K562 (cell line): ENCODE results near the gene IL27RA. TPM values are rescaled to one million over a fixed set of nuclear protein-coding genes. Genes with fewer than 3 reads are reported as not detected.

ENCODE experiments used
- DIDO1 ChIP-seq: fragments of 450-650 bp; IDR thresholded peaks from 2 replicates; pipeline ENCODE4 v1.6.1; 2016; ENCODE audit warnings: low read depth, missing biosample characterization, missing genetic modification characterization
- DMBX1 ChIP-seq: fragments of 250-450 bp; sonication (Bioruptor Pico); IDR thresholded peaks from 2 replicates; pipeline ENCODE4 v1.8.0; 2022; ENCODE audit warnings: inconsistent platforms, mild to moderate bottlenecking, moderate library complexity, borderline replicate concordance
- EP400 ChIP-seq: fragments of 450-650 bp; IDR thresholded peaks from 2 replicates; pipeline ENCODE4 v1.6.1; 2017; ENCODE audit warnings: antibody characterized with exemption, mild to moderate bottlenecking, moderate library complexity
- FOXM1 ChIP-seq, 2 experiments: fragments of 450-650 bp in 1 of 2; sonication (generic) in 1 of 2; formaldehyde crosslinking in 1 of 2; IDR thresholded peaks; 2 replicates each; pipeline versions ENCODE4 v1.6.1 to v1.9.0; 2017 to 2022; ENCODE audit warnings: low read depth in 2 of 2, mild to moderate bottlenecking in 2 of 2, missing genetic modification reagents in 1 of 2, moderate library complexity in 1 of 2
- HNRNPLL ChIP-seq: fragments of 200-400 bp; formaldehyde crosslinking; IDR thresholded peaks from 2 replicates; pipeline ENCODE4 v1.6.1; 2017; ENCODE audit warnings: low read length, low read depth, mild to moderate bottlenecking; ENCODE audit not compliant: poor library complexity, severe bottlenecking
- MEIS2 ChIP-seq: fragments of 450-650 bp; IDR thresholded peaks from 2 replicates; pipeline ENCODE4 v1.6.1; 2014; ENCODE audit warnings: mild to moderate bottlenecking; ENCODE audit not compliant: partially characterized antibody
- NCOA4 ChIP-seq: fragments of 450-650 bp; IDR thresholded peaks from 2 replicates; pipeline ENCODE4 v1.6.1; 2018; ENCODE audit warnings: mild to moderate bottlenecking; ENCODE audit not compliant: partially characterized antibody
- PCBP1 ChIP-seq: fragments of 200-400 bp; formaldehyde crosslinking; IDR thresholded peaks from 2 replicates; pipeline ENCODE4 v1.6.1; 2018; ENCODE audit warnings: mild to moderate bottlenecking, low read depth, low read length; ENCODE audit not compliant: poor library complexity, severe bottlenecking
- PPARD ChIP-seq: fragments of 250-450 bp; sonication (Bioruptor Pico); IDR thresholded peaks from 2 replicates; pipeline ENCODE4 v1.8.0; 2022; ENCODE audit warnings: inconsistent platforms, mild to moderate bottlenecking, moderate library complexity
- SLC30A9 ChIP-seq: fragments of 250-450 bp; sonication (Bioruptor Pico); IDR thresholded peaks from 2 replicates; pipeline ENCODE4 v1.8.0; 2022; ENCODE audit warnings: mild to moderate bottlenecking, moderate library complexity
- ZNF280A ChIP-seq: fragments of 450-650 bp; IDR thresholded peaks from 2 replicates; pipeline ENCODE4 v1.6.1; 2018; ENCODE audit warnings: mild to moderate bottlenecking, low read depth; ENCODE audit not compliant: partially characterized antibody
- ZNF512 ChIP-seq: IDR thresholded peaks from 2 replicates; pipeline ENCODE4 v1.6.1; 2016; ENCODE audit warnings: missing genetic modification characterization, missing compliant biosample characterization
- ZNF668 ChIP-seq: fragments of 250-450 bp; sonication (Bioruptor Pico); IDR thresholded peaks from 2 replicates; pipeline ENCODE4 v1.8.0; 2022; ENCODE audit warnings: mild to moderate bottlenecking, inconsistent platforms
- polyA plus RNA-seq, 8 experiments: library from polyadenylated mRNA; depleted of rRNA in 4 of 8; stranded (reverse) in 5 of 8; unstranded in 3 of 8; fragments of >200 nt; fragmentation: Nextera tagmentation in 2 of 8; fragmentation: Illumina TruSeq in 1 of 8; extraction: Ambion mirVana in 2 of 8; extraction: Trizol in 1 of 8; gene quantifications; 2 replicates each; pipeline versions ENCODE4 v1.2.1 to v1.2.3, GENCODE V29; 2011 to 2014; ENCODE audit warnings: inconsistent platforms in 1 of 8, missing spikeins in 1 of 8
- total RNA-seq, 7 experiments: library from RNA; depleted of rRNA in 6 of 7; stranded (reverse); fragments of >200 nt in 6 of 7; fragmentation: Illumina TruSeq in 2 of 7; extraction: Trizol in 2 of 7; gene quantifications; 2 replicates each; pipeline versions ENCODE4 v1.2.1 to v1.2.3, GENCODE V29; 2011 to 2021; ENCODE audit warnings: low replicate concordance in 1 of 7

The IL27RA gene
- total and polyA plus RNA-seq, 9 of the 15 experiments (the other 6 are each of a cell fraction or from before 2014, with no cell fraction given): 1.9 to 15.9 (median 12.0) TPM

- TF ChIP-seq ZNF280A: no peak
- TF ChIP-seq MEIS2: peak; percentile 90
- peak; percentile 41; the same call in 1 of the 2 replicates for TF ChIP-seq EP400
- TF ChIP-seq HNRNPLL: peak; percentile 48
- TF ChIP-seq ZNF668: no peak
- no peak for TF ChIP-seq FOXM1 (IDR thresholded peaks at IDR 0.05; ENCODE audit: low read depth)
- no peak for TF ChIP-seq FOXM1 (CRISPR knock-in tag; IDR thresholded peaks at IDR 0.05; ENCODE audit: low read depth)
- TF ChIP-seq PPARD (CRISPR knock-in tag): no peak
- TF ChIP-seq PCBP1: no peak
- peak; percentile 63; the same call in 1 of the 2 replicates for TF ChIP-seq DIDO1
- TF ChIP-seq NCOA4: no peak
- TF ChIP-seq ZNF512 (tag): no peak
- TF ChIP-seq DMBX1 (CRISPR knock-in tag): no peak
- no peak for TF ChIP-seq SLC30A9
Observed at GRCh38 chr19:14080887-14081796, 49.6 kb downstream of the IL27RA start (continued).
